GM12878 (cell line): Measurements from ENCODE around the gene SNX11.

Source experiments
- CREM ChIP-seq: IDR thresholded peaks from 2 replicates; pipeline ENCODE4 v1.6.1; 2014; ENCODE audit warnings: antibody characterized with exemption, low read depth
- EZH2 ChIP-seq: IDR thresholded peaks from 2 replicates; pipeline ENCODE4 v1.6.1; 2012; ENCODE audit warnings: low read depth, mild to moderate bottlenecking, control low read depth, inconsistent platforms, low read length, borderline replicate concordance; ENCODE audit not compliant: control insufficient read depth
- FOXK2 ChIP-seq: fragments of 450-650 bp; IDR thresholded peaks from 2 replicates; pipeline ENCODE4 v1.6.1; 2017; ENCODE audit warnings: mild to moderate bottlenecking, moderate library complexity
- IKZF2 ChIP-seq, 2 experiments: fragments of 450-650 bp; IDR thresholded peaks; 2 replicates each; pipeline ENCODE4 v1.6.1; 2017; ENCODE audit warnings: mild to moderate bottlenecking in 2 of 2, moderate library complexity in 2 of 2
- POLR2AphosphoS2 ChIP-seq: IDR thresholded peaks from 2 replicates; pipeline ENCODE4 v1.6.1; 2011; ENCODE audit warnings: low read depth, mild to moderate bottlenecking, low read length, improper control_type of control experiment, moderate library complexity
- POLR2AphosphoS5 ChIP-seq: IDR thresholded peaks from 2 replicates; pipeline ENCODE4 v1.6.1; 2011; ENCODE audit warnings: mild to moderate bottlenecking, low read length, inconsistent platforms
- RFX5 ChIP-seq: IDR thresholded peaks from 2 replicates; pipeline ENCODE4 v1.6.1; 2011; ENCODE audit warnings: low read depth, low read length, improper control_type of control experiment
- TAF1 ChIP-seq: IDR thresholded peaks from 2 replicates; pipeline ENCODE4 v1.6.1; 2011; ENCODE audit warnings: mild to moderate bottlenecking, low read depth, low read length, borderline replicate concordance
- TF ChIP-seq, protein P1 (sequence below), 3 experiments: IDR thresholded peaks in 2 of 3; conservative IDR thresholded peaks in 1 of 3; 2 replicates each; pipeline ENCODE4 v1.5.1; 2011; ENCODE audit warnings: low read depth in 3 of 3, low read length in 3 of 3, mild to moderate bottlenecking in 3 of 3, control low read depth in 2 of 3, moderate library complexity in 2 of 3, inconsistent platforms in 1 of 3, mixed read lengths in 1 of 3; ENCODE audit not compliant: control insufficient read depth in 2 of 3, insufficient read depth in 1 of 3; ENCODE audit errors: extremely low read depth in 1 of 3

DNA sequence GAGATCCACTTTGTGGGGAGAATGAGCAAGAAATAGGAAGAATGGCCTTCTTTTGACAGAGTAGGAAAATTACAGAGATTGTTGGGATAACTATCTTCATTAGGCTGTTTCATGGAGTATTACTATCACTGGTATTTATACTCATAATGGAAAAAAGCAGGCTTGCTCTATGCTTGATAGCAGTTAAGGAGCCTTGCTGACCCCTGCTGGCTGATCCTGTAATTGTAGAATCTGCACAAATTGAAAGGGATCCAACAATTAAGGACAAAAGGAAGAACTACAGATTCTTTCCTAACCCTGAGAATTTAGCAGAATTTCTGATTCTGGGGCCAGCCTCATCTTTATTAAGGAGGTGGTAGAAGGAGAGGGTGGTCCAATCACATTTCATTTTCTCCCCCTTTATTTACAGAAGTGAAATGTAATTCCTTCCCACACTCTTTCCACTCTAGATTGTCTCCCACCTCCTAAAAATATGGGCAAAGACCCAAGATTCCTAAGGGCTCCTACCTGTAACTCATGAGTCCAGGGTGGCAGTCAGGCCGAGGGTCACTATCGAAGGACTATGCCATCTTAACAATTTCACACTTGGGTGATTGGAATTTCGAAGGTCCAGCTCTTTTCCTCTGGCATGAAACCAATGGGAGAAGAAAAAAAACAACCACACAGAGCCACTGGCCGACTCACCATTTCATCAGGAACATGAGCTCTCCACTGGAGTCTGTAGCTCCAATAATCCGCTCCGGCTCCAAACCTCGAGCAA, 33.1 kb upstream of the SNX11 start:
- TF ChIP-seq, protein P1, sequence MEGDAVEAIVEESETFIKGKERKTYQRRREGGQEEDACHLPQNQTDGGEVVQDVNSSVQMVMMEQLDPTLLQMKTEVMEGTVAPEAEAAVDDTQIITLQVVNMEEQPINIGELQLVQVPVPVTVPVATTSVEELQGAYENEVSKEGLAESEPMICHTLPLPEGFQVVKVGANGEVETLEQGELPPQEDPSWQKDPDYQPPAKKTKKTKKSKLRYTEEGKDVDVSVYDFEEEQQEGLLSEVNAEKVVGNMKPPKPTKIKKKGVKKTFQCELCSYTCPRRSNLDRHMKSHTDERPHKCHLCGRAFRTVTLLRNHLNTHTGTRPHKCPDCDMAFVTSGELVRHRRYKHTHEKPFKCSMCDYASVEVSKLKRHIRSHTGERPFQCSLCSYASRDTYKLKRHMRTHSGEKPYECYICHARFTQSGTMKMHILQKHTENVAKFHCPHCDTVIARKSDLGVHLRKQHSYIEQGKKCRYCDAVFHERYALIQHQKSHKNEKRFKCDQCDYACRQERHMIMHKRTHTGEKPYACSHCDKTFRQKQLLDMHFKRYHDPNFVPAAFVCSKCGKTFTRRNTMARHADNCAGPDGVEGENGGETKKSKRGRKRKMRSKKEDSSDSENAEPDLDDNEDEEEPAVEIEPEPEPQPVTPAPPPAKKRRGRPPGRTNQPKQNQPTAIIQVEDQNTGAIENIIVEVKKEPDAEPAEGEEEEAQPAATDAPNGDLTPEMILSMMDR (IDR thresholded peaks at IDR 0.05 in 2 of 3, conservative IDR thresholded peaks at IDR 0.05 in 1 of 3; ENCODE audit: control insufficient read depth in 2 of 3, extremely low read depth in 1 of 3, insufficient read depth in 1 of 3, low read depth in 3 of 3, low read length in 3 of 3), result peak; percentile 75 to 91 (median 79)
- no peak for TF ChIP-seq RFX5
- TF ChIP-seq CREM, result no peak
- TF ChIP-seq POLR2AphosphoS2, result no peak
- TF ChIP-seq FOXK2, result no peak
- TF ChIP-seq EZH2, result no peak
- TF ChIP-seq IKZF2 (IDR thresholded peaks at IDR 0.05), result no peak
- no peak for TF ChIP-seq TAF1
- TF ChIP-seq POLR2AphosphoS5, result no peak
